Progenitor cell of endocrine pancreas (in vitro differentiated cells): ENCODE data around the gene REEP2. TPM values are rescaled to one million over a fixed set of nuclear protein-coding genes. Genes with fewer than 3 reads are reported as not detected.

Experiments used
- DNase-seq: peaks from one replicate; pipeline ENCODE4 v3.0.0; 2021; ENCODE audit warnings: low spot score; ENCODE audit not compliant: unreplicated experiment
- H3K27ac Mint-ChIP-seq: 2 replicates; pipeline ENCODE4 v1.8.0; 2021; ENCODE audit warnings: mild to moderate bottlenecking, moderate library complexity, mixed read lengths
- H3K27me3 Mint-ChIP-seq: 2 replicates; pipeline ENCODE4 v1.8.0; 2021; ENCODE audit warnings: mixed read lengths
- H3K36me3 Mint-ChIP-seq: 2 replicates; pipeline ENCODE4 v1.8.0; 2022; ENCODE audit warnings: mixed read lengths; ENCODE audit not compliant: insufficient read depth
- H3K4me1 Mint-ChIP-seq: 2 replicates; pipeline ENCODE4 v1.8.0; 2021; ENCODE audit warnings: low read depth, mixed read lengths
- H3K4me3 Mint-ChIP-seq: 2 replicates; pipeline ENCODE4 v1.8.0; 2021; ENCODE audit warnings: low read depth, mild to moderate bottlenecking, moderate library complexity, mixed read lengths
- H3K9me3 Mint-ChIP-seq: 2 replicates; pipeline ENCODE4 v1.8.0; 2021; ENCODE audit warnings: low read depth, mixed read lengths
- CTCF ChIP-seq: fragments of 200-600 bp; sonication (generic); IDR thresholded peaks from one replicate; pipeline ENCODE4 v1.5.0; 2021; ENCODE audit warnings: antibody characterized with exemption, mild to moderate bottlenecking; ENCODE audit not compliant: unreplicated experiment
- total RNA-seq: library from RNA; stranded (reverse); gene quantifications from 2 replicates; pipeline ENCODE4 v1.2.1, GENCODE V29; 2021

Gene REEP2
- total RNA-seq, 1 donor from 2014 or later: 20.0 TPM

GRCh38 chr5:138452720-138453119, 13.9 kb downstream of the REEP2 start:
- no peak overlapping the region for H3K4me3 Mint-ChIP-seq
- H3K4me1 Mint-ChIP-seq: peaks cover 4% of the 10 kb centered on the region
- no peaks in the 10 kb centered on the region for H3K36me3 Mint-ChIP-seq

GRCh38 chr5:138453590-138453989, 14.7 kb downstream of the REEP2 start:
- DNase-seq: no peak
- Mint-ChIP-seq H3K9me3 (no peaks in the 10 kb centered on the region), H3K4me1 (peaks cover 4% of the 10 kb centered on the region), H3K36me3 (no peaks in the 10 kb centered on the region), H3K27me3 (peaks cover 44% of the 10 kb centered on the region), H3K27ac (no peak overlapping the region), H3K4me3 (no peak overlapping the region)
- TF ChIP-seq CTCF: no peak

More at GRCh38 chr5:138452720-138453119, 13.9 kb downstream of the REEP2 start:
- no peak for TF ChIP-seq CTCF
- Mint-ChIP-seq H3K9me3 (no peaks in the 10 kb centered on the region), H3K27me3 (peaks cover 47% of the 10 kb centered on the region), H3K27ac (no peak overlapping the region)
- no peak for DNase-seq

GRCh38 chr5:138454121-138454520, 15.3 kb downstream of the REEP2 start:
- H3K9me3 Mint-ChIP-seq: no peaks in the 10 kb centered on the region
- no peak overlapping the region for H3K4me3 Mint-ChIP-seq
- peaks cover 42% of the 10 kb centered on the region for H3K27me3 Mint-ChIP-seq
- TF ChIP-seq CTCF: no peak
- no peak overlapping the region for H3K27ac Mint-ChIP-seq
- H3K36me3 Mint-ChIP-seq: no peaks in the 10 kb centered on the region
- peaks cover 4% of the 10 kb centered on the region for H3K4me1 Mint-ChIP-seq
- DNase-seq: no peak

- peaks cover 37% of the 10 kb centered on the region for H3K27me3 Mint-ChIP-seq
- no peaks in the 10 kb centered on the region for H3K4me1 Mint-ChIP-seq
- H3K4me3 Mint-ChIP-seq: no peak overlapping the region
- no peaks in the 10 kb centered on the region for H3K36me3 Mint-ChIP-seq
- no peak for DNase-seq
- no peak for TF ChIP-seq CTCF
- no peaks in the 10 kb centered on the region for H3K9me3 Mint-ChIP-seq
- no peak overlapping the region for H3K27ac Mint-ChIP-seq
Measured at GRCh38 chr5:138455232-138455930, 16.5 kb downstream of the REEP2 start.

GRCh38 chr5:138457531-138458275, 18.8 kb downstream of the REEP2 start:
- Mint-ChIP-seq H3K4me3 (no peak overlapping the region), H3K27ac (no peak overlapping the region), H3K27me3 (peaks cover 32% of the 10 kb centered on the region), H3K4me1 (no peaks in the 10 kb centered on the region), H3K9me3 (no peaks in the 10 kb centered on the region), H3K36me3 (no peaks in the 10 kb centered on the region)
- DNase-seq: no peak
- no peak for TF ChIP-seq CTCF
